GM10266 (cell line): ENCODE data around the gene KIAA1328.

Experiments used
- DNase-seq: peaks from one replicate; pipeline ENCODE4 v3.0.0; 2012; ENCODE audit errors: extremely low spot score
- CTCF ChIP-seq: IDR thresholded peaks from 2 replicates; pipeline ENCODE4 v1.5.1; 2012; ENCODE audit warnings: mild to moderate bottlenecking, low read depth; ENCODE audit not compliant: control insufficient read depth, insufficient read depth; ENCODE audit errors: missing control alignments

KIAA1328 gene

GRCh38 chr18:36974686-36975085 lies 145.8 kb downstream of the KIAA1328 start:
- TF ChIP-seq CTCF = no peak
- no peak for DNase-seq

- no peak for DNase-seq
- no peak for TF ChIP-seq CTCF
These were observed 148.2 kb downstream of the KIAA1328 start for GRCh38 chr18:36977121-36977520.

GRCh38 chr18:36993068-36993467 lies 164.1 kb downstream of the KIAA1328 start:
- TF ChIP-seq CTCF = no peak
- DNase-seq = no peak

- no peak for TF ChIP-seq CTCF
- peak; percentile 7 for DNase-seq
These were observed 177.8 kb downstream of the KIAA1328 start for GRCh38 chr18:37006742-37007141.

GRCh38 chr18:37012452-37012851 lies 183.5 kb downstream of the KIAA1328 start:
- no peak for DNase-seq
- TF ChIP-seq CTCF = no peak

- no peak for TF ChIP-seq CTCF
- no peak for DNase-seq
These were observed 190.4 kb downstream of the KIAA1328 start for GRCh38 chr18:37019157-37019827.

GRCh38 chr18:37033419-37033818 lies 204.5 kb downstream of the KIAA1328 start:
- no peak for TF ChIP-seq CTCF
- no peak for DNase-seq
